ENCODE results near the gene NRCAM. TPM values are rescaled to one million over a fixed set of nuclear protein-coding genes. Genes with fewer than 3 reads are reported as not detected.

The NRCAM gene
- total and polyA plus RNA-seq, 2 of the 8 experiments (the other 6 are each of a cell fraction or from before 2014, with no cell fraction given) = 2.7 to 3.8 TPM

- no peak overlapping the region for H4K8ac ChIP-seq (ENCODE audit: extremely low read depth, insufficient read depth, low read length)
- 0 out of 7 replicates have a peak, but pooled peaks cover 0 to 2% (median 0%) of the 10 kb centered on the region in 4 experiments for H3K4me1 ChIP-seq (replicated peaks in 1 of 4; ENCODE audit: control insufficient read depth in 3 of 4, insufficient read depth in 4 of 4, low read length in 3 of 4)
- H2BK120ac ChIP-seq (replicated peaks; ENCODE audit: low read depth, low read length) = no peak overlapping the region
- no peak overlapping the region for H2AK5ac ChIP-seq (ENCODE audit: low read depth, low read length)
- no peak overlapping the region for H2BK20ac ChIP-seq (ENCODE audit: low read length)
- H3K9me3 ChIP-seq (ENCODE audit: insufficient read depth in 2 of 2, low read depth in 1 of 2, low read length in 1 of 2) = no peaks in the 10 kb centered on the region
- H2BK12ac ChIP-seq (ENCODE audit: low read depth, low read length) = no peak overlapping the region
- 89% methylated on average over 5 of the region's 5 CpGs; no CpG with 5 or more reads in 1 of the 2 experiments for WGBS, 2 experiments (ENCODE audit: extremely low coverage in 1 of 2, insufficient coverage in 1 of 2, insufficient read length in 1 of 2, insufficient replicate concordance in 2 of 2, low coverage in 1 of 2, low lambda C conversion rate in 2 of 2, missing lambda C conversion rate in 1 of 2)
- no peak overlapping the region for H3K18ac ChIP-seq (ENCODE audit: extremely low read depth, low read length)
- DNase-seq (ENCODE audit: low read depth in 1 of 2, low spot score in 2 of 2) (no peak), FAIRE-seq (no peak)
- no peak overlapping the region for H2AFZ ChIP-seq (ENCODE audit: low read length)
- H3K79me1 ChIP-seq (ENCODE audit: low read depth, low read length) = no peaks in the 10 kb centered on the region
- no peak for TF ChIP-seq TCF12 (IDR thresholded peaks at IDR 0.05; ENCODE audit: low read depth, low read length)
- TF ChIP-seq CHD1 (IDR thresholded peaks at IDR 0.05; ENCODE audit: low read depth, low read length) = no peak
- H3K4me3 ChIP-seq (ENCODE audit: extremely low read depth in 1 of 4, insufficient read depth in 2 of 4, low read depth in 3 of 4, low read length in 4 of 4) = no peak overlapping the region
- no peaks in the 10 kb centered on the region for H3K36me3 ChIP-seq (ENCODE audit: control insufficient read depth in 2 of 4, insufficient read depth in 4 of 4, low read length in 3 of 4)
- no peak overlapping the region for H3K9ac ChIP-seq (replicated peaks in 1 of 4; ENCODE audit: extremely low read depth in 1 of 4, low read depth in 3 of 4, low read length in 3 of 4)
- H2BK5ac ChIP-seq (ENCODE audit: low read depth, low read length) = no peak overlapping the region
- H3K79me2 ChIP-seq (ENCODE audit: control insufficient read depth in 1 of 2, insufficient read depth in 2 of 2, low read length in 2 of 2) = no peaks in the 10 kb centered on the region
- H3K23ac ChIP-seq (ENCODE audit: insufficient read length) = no peak overlapping the region
- no peaks in the 10 kb centered on the region for H3K23me2 ChIP-seq (ENCODE audit: low read depth, low read length)
- no peak overlapping the region for H3K56ac ChIP-seq (replicated peaks; ENCODE audit: insufficient read length, low read depth, low read length)
- no peak overlapping the region for H4K91ac ChIP-seq (replicated peaks; ENCODE audit: insufficient read length, low read length)
- H4K5ac ChIP-seq (ENCODE audit: insufficient read length, low read depth, low read length) = no peak overlapping the region
- no peak overlapping the region for H3K4me2 ChIP-seq (ENCODE audit: insufficient read depth in 1 of 2, low read depth in 2 of 2, low read length in 2 of 2)
- H3K4ac ChIP-seq (replicated peaks; ENCODE audit: insufficient read length, low read depth, low read length) = no peak overlapping the region
- ChIA-PET POLR2A (ENCODE audit: partially characterized antibody) (no interaction called here), CTCF (ENCODE audit: partially characterized antibody) (no interaction called here)
- no peaks in the 10 kb centered on the region for H4K20me1 ChIP-seq (replicated peaks in 1 of 2; ENCODE audit: control insufficient read depth in 1 of 2, insufficient read depth in 2 of 2, low read length in 2 of 2)
- H3K27ac ChIP-seq (ENCODE audit: low read depth, low read length) = no peak overlapping the region
- H2BK15ac ChIP-seq (ENCODE audit: low read length) = no peak overlapping the region
- no peaks in the 10 kb centered on the region for H3K27me3 ChIP-seq (replicated peaks in 1 of 4; ENCODE audit: control insufficient read depth in 3 of 4, extremely low read depth in 1 of 4, insufficient read depth in 3 of 4, low read length in 3 of 4)
- H3K14ac ChIP-seq (ENCODE audit: insufficient read length) = no peak overlapping the region
Measured at GRCh38 chr7:108479118-108479517, 22.9 kb upstream of the NRCAM start.

All from H1 (cell line).